GM19324 (cell line): Measurements from ENCODE around the gene SH3GL1.

Source experiments
- ATAC-seq: cut with Tn5 transposase; IDR thresholded peaks from one replicate; pipeline ENCODE4 v1.9.1; 2021; ENCODE audit warnings: mild to moderate bottlenecking, moderate library complexity; ENCODE audit not compliant: unreplicated experiment, low FRiP score

The SH3GL1 gene

GRCh38 chr19:4378886-4379285 is 21.5 kb downstream of the SH3GL1 start:
- no peak for ATAC-seq

- no peak for ATAC-seq
These were observed 23.2 kb downstream of the SH3GL1 start for GRCh38 chr19:4376991-4377781.

- ATAC-seq = no peak
These were observed 23.7 kb downstream of the SH3GL1 start for GRCh38 chr19:4376671-4376990.

- ATAC-seq = no peak
These were observed 24.2 kb downstream of the SH3GL1 start for GRCh38 chr19:4376028-4376670.

GRCh38 chr19:4375164-4376027 is 25.0 kb downstream of the SH3GL1 start:
- no peak for ATAC-seq

GRCh38 chr19:4374498-4375163 is 25.7 kb downstream of the SH3GL1 start:
- no peak for ATAC-seq

GRCh38 chr19:4373601-4374497 is 26.5 kb downstream of the SH3GL1 start:
- no peak for ATAC-seq

- ATAC-seq = no peak
These were observed 27.4 kb downstream of the SH3GL1 start for GRCh38 chr19:4373013-4373367.

- ATAC-seq = no peak
These were observed 28.0 kb downstream of the SH3GL1 start for GRCh38 chr19:4372165-4373012.

GRCh38 chr19:4371247-4372164 is 28.8 kb downstream of the SH3GL1 start:
- no peak for ATAC-seq

- no peak for ATAC-seq
These were observed 29.8 kb downstream of the SH3GL1 start for GRCh38 chr19:4370418-4371041.

GRCh38 chr19:4369888-4370260 is 30.5 kb downstream of the SH3GL1 start:
- peak; percentile 46 for ATAC-seq

- peak; percentile 58 for ATAC-seq
These were observed 31.0 kb downstream of the SH3GL1 start for GRCh38 chr19:4369109-4369887.

GRCh38 chr19:4368128-4368820 is 32.1 kb downstream of the SH3GL1 start:
- ATAC-seq = no peak

- no peak for ATAC-seq
These were observed 32.6 kb downstream of the SH3GL1 start for GRCh38 chr19:4367781-4368127.

- ATAC-seq = no peak
These were observed 33.0 kb downstream of the SH3GL1 start for GRCh38 chr19:4367336-4367723.
